ENCODE results near the gene ZNF273. TPM values are rescaled to one million over a fixed set of nuclear protein-coding genes. Genes with fewer than 3 reads are reported as not detected.

Gene ZNF273
- total and polyA plus RNA-seq, 10 of the 15 experiments (the other 5 are each of a cell fraction or from before 2014, with no cell fraction given): 4.8 to 12.3 (median 7.8) TPM

DNA sequence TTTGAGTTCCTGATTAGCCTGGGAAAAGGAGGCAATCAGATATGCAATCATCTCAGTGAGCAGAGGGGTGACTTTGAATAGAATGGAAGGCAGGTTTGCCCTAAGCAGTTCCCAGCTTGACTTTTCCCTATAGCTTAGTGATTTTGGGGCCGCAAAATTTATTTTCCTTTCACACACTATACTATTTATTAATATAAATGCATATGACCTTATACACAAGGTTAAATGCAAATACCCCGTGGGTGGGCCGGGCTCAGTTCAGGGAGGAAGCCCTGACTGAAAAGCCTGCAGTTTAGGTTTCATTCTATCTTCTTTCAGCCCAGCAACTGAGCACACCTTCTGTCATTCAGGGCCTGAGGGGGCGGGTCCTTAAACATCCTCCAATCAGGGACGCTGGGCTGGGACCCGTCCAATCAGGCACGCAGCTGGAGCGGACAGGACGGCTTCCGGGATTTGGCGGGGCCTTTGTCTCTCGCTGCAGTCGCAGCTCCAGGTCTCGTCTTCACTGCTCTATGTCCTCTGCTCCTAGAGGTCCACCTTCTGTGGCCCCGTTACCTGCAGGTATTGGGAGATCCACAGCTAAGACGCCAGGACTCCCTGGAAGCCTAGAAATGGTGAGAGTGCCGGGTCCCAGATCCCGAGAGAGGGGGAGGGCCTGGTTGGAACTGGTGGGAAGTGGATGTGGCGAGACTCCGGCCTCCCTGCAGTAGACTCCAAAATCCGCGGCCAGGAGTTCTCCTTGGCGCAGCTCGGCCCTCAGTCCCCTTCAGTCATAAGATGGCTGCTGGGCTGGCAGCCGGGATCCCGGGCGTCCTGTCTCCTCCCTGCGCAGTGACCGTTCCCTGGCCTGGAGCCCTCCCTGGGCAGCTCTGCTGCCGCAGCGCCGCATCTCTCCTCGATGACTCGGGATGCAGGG is at the start of gene ZNF273 (continued):
- TF ChIP-seq, protein P1, sequence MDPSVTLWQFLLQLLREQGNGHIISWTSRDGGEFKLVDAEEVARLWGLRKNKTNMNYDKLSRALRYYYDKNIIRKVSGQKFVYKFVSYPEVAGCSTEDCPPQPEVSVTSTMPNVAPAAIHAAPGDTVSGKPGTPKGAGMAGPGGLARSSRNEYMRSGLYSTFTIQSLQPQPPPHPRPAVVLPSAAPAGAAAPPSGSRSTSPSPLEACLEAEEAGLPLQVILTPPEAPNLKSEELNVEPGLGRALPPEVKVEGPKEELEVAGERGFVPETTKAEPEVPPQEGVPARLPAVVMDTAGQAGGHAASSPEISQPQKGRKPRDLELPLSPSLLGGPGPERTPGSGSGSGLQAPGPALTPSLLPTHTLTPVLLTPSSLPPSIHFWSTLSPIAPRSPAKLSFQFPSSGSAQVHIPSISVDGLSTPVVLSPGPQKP (IDR thresholded peaks at IDR 0.05; ENCODE audit: low read depth, low read length): no peak
- TF ChIP-seq EP300 (IDR thresholded peaks at IDR 0.05; ENCODE audit: borderline replicate concordance in 1 of 2, control insufficient read depth in 1 of 2, low read depth in 2 of 2, low read length in 2 of 2) (no peak), FOXK2 (IDR thresholded peaks at IDR 0.05) (no peak), KAT2A (conservative IDR thresholded peaks at IDR 0.05; ENCODE audit: control insufficient read depth, low read depth, low read length) (no peak), CHD4 (IDR thresholded peaks at IDR 0.05) (no peak), PRDM15 (CRISPR knock-in tag; IDR thresholded peaks at IDR 0.05) (no peak), ZNF274 (IDR thresholded peaks at IDR 0.05; ENCODE audit: insufficient read depth, insufficient read length) (no peak), WRNIP1 (IDR thresholded peaks at IDR 0.05; ENCODE audit: borderline replicate concordance, low read depth, low read length) (no peak), ZNF687 (IDR thresholded peaks at IDR 0.05) (no peak), MYC (IDR thresholded peaks at IDR 0.05; ENCODE audit: insufficient read depth, insufficient read length, insufficient replicate concordance, low read length, severe bottlenecking) (no peak), BCL11A (IDR thresholded peaks at IDR 0.05; ENCODE audit: low read depth, low read length) (no peak), RAD21 (IDR thresholded peaks at IDR 0.05; ENCODE audit: insufficient read depth, low read depth, low read length) (no peak), CBX5 (IDR thresholded peaks at IDR 0.05; ENCODE audit: low read depth) (0 out of 2 replicates have a peak, but pooled peaks have one; percentile 46), PAX5 (IDR thresholded peaks at IDR 0.05; ENCODE audit: borderline replicate concordance, low read depth, low read length) (no peak), STAT1 (conservative IDR thresholded peaks at IDR 0.05) (no peak), ESRRA (IDR thresholded peaks at IDR 0.05; ENCODE audit: low read length) (peak; percentile 71; the same call in 1 of the 2 replicates), MAX (IDR thresholded peaks at IDR 0.05; ENCODE audit: low read depth, low read length) (no peak)
- TF ChIP-seq, protein P2, sequence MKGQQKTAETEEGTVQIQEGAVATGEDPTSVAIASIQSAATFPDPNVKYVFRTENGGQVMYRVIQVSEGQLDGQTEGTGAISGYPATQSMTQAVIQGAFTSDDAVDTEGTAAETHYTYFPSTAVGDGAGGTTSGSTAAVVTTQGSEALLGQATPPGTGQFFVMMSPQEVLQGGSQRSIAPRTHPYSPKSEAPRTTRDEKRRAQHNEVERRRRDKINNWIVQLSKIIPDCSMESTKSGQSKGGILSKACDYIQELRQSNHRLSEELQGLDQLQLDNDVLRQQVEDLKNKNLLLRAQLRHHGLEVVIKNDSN (IDR thresholded peaks at IDR 0.05; ENCODE audit: borderline replicate concordance, extremely low read length, insufficient read depth, low read depth, low read length): no peak
